Measurements from ENCODE around the gene NUMBL.

The NUMBL gene

DNA sequence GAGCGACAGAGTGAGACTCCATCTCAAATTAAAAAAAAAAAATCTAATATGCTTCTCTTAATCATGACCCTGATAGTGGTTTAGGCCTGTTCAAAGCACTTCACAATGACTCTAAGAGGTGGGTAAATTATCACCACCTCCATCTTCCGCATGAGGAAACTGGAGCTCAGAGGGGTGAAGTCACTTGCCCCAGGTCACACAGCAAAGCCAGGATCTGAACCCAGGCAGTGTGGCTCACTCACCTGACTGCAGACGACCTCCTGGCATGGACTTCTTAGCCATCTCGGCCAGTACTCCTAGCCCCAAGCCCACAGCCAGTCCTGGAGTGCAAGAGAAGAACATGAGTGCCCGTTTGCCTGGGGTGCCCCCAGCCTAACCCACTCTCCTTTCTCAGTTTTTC lies 19.4 kb upstream of the NUMBL start:
- Mint-ChIP-seq H3K4me3 (no peak overlapping the region), H3K36me3 (ENCODE audit: low read depth) (peaks cover 51% of the 10 kb centered on the region), H3K27me3 (ENCODE audit: low read depth) (no peaks in the 10 kb centered on the region), H3K9me3 (no peaks in the 10 kb centered on the region), H3K27ac (no peak overlapping the region), H3K4me1 (peaks cover 19% of the 10 kb centered on the region)
- TF ChIP-seq CTCF (IDR thresholded peaks at IDR 0.05; ENCODE audit: unreplicated experiment in 3 of 3): no peak

- Mint-ChIP-seq H3K27me3 (ENCODE audit: low read depth) (no peaks in the 10 kb centered on the region), H3K4me1 (peaks cover 16% of the 10 kb centered on the region), H3K4me3 (no peak overlapping the region), H3K9me3 (no peaks in the 10 kb centered on the region), H3K36me3 (ENCODE audit: low read depth) (peaks cover 58% of the 10 kb centered on the region), H3K27ac (no peak overlapping the region)
- TF ChIP-seq CTCF (IDR thresholded peaks at IDR 0.05; ENCODE audit: unreplicated experiment in 3 of 3): no peak
These were observed 17.2 kb upstream of the NUMBL start for GRCh38 chr19:40707615-40708014.

GRCh38 chr19:40705950-40706619 lies 15.6 kb upstream of the NUMBL start:
- no peak for TF ChIP-seq CTCF (IDR thresholded peaks at IDR 0.05; ENCODE audit: unreplicated experiment in 3 of 3)
- Mint-ChIP-seq H3K4me1 (peaks cover 23% of the 10 kb centered on the region), H3K36me3 (ENCODE audit: low read depth) (peaks cover 57% of the 10 kb centered on the region), H3K27ac (peak overlapping the region; percentile 71 to 86 (median 85)), H3K4me3 (peak overlapping the region in 1 of 3 experiments; percentile 10), H3K27me3 (ENCODE audit: low read depth) (no peaks in the 10 kb centered on the region), H3K9me3 (no peaks in the 10 kb centered on the region)

- H3K27me3 Mint-ChIP-seq (ENCODE audit: low read depth): no peaks in the 10 kb centered on the region
- no peak for TF ChIP-seq CTCF (IDR thresholded peaks at IDR 0.05; ENCODE audit: unreplicated experiment in 3 of 3)
- H3K27ac Mint-ChIP-seq: peak overlapping the region in 1 of 3 experiments; percentile 71
- H3K9me3 Mint-ChIP-seq: no peaks in the 10 kb centered on the region
- H3K36me3 Mint-ChIP-seq (ENCODE audit: low read depth): peaks cover 58% of the 10 kb centered on the region
- H3K4me1 Mint-ChIP-seq: peaks cover 23% of the 10 kb centered on the region
- no peak overlapping the region for H3K4me3 Mint-ChIP-seq
These were observed 14.9 kb upstream of the NUMBL start for GRCh38 chr19:40705362-40705651.

- Mint-ChIP-seq H3K9me3 (no peaks in the 10 kb centered on the region), H3K27me3 (ENCODE audit: low read depth) (no peaks in the 10 kb centered on the region), H3K4me3 (no peak overlapping the region)
These were observed 14.3 kb upstream of the NUMBL start for GRCh38 chr19:40704491-40705361.

More at GRCh38 chr19:40704491-40705361, 14.3 kb upstream of the NUMBL start:
- TF ChIP-seq CTCF (IDR thresholded peaks at IDR 0.05; ENCODE audit: unreplicated experiment in 3 of 3): no peak
- peaks cover 23% of the 10 kb centered on the region for H3K4me1 Mint-ChIP-seq
- peaks cover 55% of the 10 kb centered on the region for H3K36me3 Mint-ChIP-seq (ENCODE audit: low read depth)
- H3K27ac Mint-ChIP-seq: peak overlapping the region in 1 of 3 experiments; percentile 71

All from nephron (organoid).